H9 (cell line): ENCODE measurements around the gene IGF2R. TPM values are rescaled to one million over a fixed set of nuclear protein-coding genes. Genes with fewer than 3 reads are reported as not detected.

Experiments
- DNase-seq: peaks from one replicate; pipeline ENCODE4 v3.0.0-alpha.2; 2017
- H2AFZ ChIP-seq: one replicate; pipeline ENCODE4 v1.6.1; 2013; ENCODE audit warnings: mild to moderate bottlenecking, low read length, control low read depth, moderate library complexity
- H2AK5ac ChIP-seq: 2 replicates; pipeline ENCODE4 v1.6.1; 2013; ENCODE audit warnings: low read length, control low read depth, mixed read lengths; ENCODE audit not compliant: insufficient read length
- H2BK120ac ChIP-seq: one replicate; pipeline ENCODE4 v1.6.1; 2013; ENCODE audit warnings: low read depth, mild to moderate bottlenecking, low read length, control low read depth, inconsistent platforms; ENCODE audit not compliant: poor library complexity, severe bottlenecking
- H2BK12ac ChIP-seq: 2 replicates; pipeline ENCODE4 v1.6.1; 2013; ENCODE audit warnings: low read length, control low read depth, mixed read lengths, low read depth; ENCODE audit not compliant: insufficient read length
- H2BK15ac ChIP-seq: 2 replicates; pipeline ENCODE4 v1.6.1; 2013; ENCODE audit warnings: low read depth, low read length, control low read depth
- H2BK20ac ChIP-seq: one replicate; pipeline ENCODE4 v1.6.1; 2013; ENCODE audit warnings: low read depth, mild to moderate bottlenecking, low read length, control low read depth, inconsistent platforms; ENCODE audit not compliant: poor library complexity, severe bottlenecking
- H2BK5ac ChIP-seq: 2 replicates; pipeline ENCODE4 v1.6.1; 2013; ENCODE audit warnings: low read length, control low read depth, mixed read lengths; ENCODE audit not compliant: insufficient read length
- H3K14ac ChIP-seq: 2 replicates; pipeline ENCODE4 v1.6.1; 2013; ENCODE audit warnings: low read length, control low read depth; ENCODE audit not compliant: insufficient read depth
- H3K18ac ChIP-seq: 2 replicates; pipeline ENCODE4 v1.6.1; 2013; ENCODE audit warnings: low read depth, mild to moderate bottlenecking, mixed read lengths, low read length, control low read depth; ENCODE audit not compliant: insufficient read length
- H3K23ac ChIP-seq: 2 replicates; pipeline ENCODE4 v1.6.1; 2013; ENCODE audit warnings: low read length, control low read depth, mixed read lengths, low read depth; ENCODE audit not compliant: insufficient read length
- H3K23me2 ChIP-seq: 2 replicates; pipeline ENCODE4 v1.6.1; 2013; ENCODE audit warnings: low read depth, mild to moderate bottlenecking, mixed read lengths, low read length, control low read depth; ENCODE audit not compliant: insufficient read length, poor library complexity, severe bottlenecking
- H3K27ac ChIP-seq: 2 replicates; pipeline ENCODE4 v1.5.1; 2013; ENCODE audit warnings: low read length, control low read depth, mixed read lengths, low read depth; ENCODE audit not compliant: insufficient read length
- H3K27me3 ChIP-seq: 2 replicates; pipeline ENCODE4 v1.6.1; 2013; ENCODE audit warnings: low read length, control low read depth, inconsistent platforms; ENCODE audit not compliant: insufficient read depth
- H3K4ac ChIP-seq: 2 replicates; pipeline ENCODE4 v1.6.1; 2013; ENCODE audit warnings: low read depth, mild to moderate bottlenecking, control low read depth, inconsistent platforms, low read length, moderate library complexity
- H3K4me1 ChIP-seq: 2 replicates; pipeline ENCODE4 v1.6.1; 2013; ENCODE audit warnings: low read length, control low read depth, inconsistent platforms; ENCODE audit not compliant: insufficient read depth
- H3K4me2 ChIP-seq: 2 replicates; pipeline ENCODE4 v1.6.1; 2013; ENCODE audit warnings: low read length, control low read depth, mixed read lengths; ENCODE audit not compliant: insufficient read length, insufficient read depth
- H3K56ac ChIP-seq: 2 replicates; pipeline ENCODE4 v1.6.1; 2013; ENCODE audit warnings: low read depth, mild to moderate bottlenecking, mixed read lengths, low read length, control low read depth; ENCODE audit not compliant: insufficient read length
- H3K79me1 ChIP-seq: 2 replicates; pipeline ENCODE4 v1.6.1; 2013; ENCODE audit warnings: low read depth, mild to moderate bottlenecking, moderate library complexity, low read length, control low read depth, inconsistent platforms; ENCODE audit not compliant: insufficient read depth, poor library complexity, severe bottlenecking
- H3K79me2 ChIP-seq: 2 replicates; pipeline ENCODE4 v1.6.1; 2013; ENCODE audit warnings: low read length, control low read depth, inconsistent platforms; ENCODE audit not compliant: insufficient read depth
- H3K9ac ChIP-seq: 2 replicates; pipeline ENCODE4 v1.6.1; 2013; ENCODE audit warnings: low read length, control low read depth, mixed read lengths; ENCODE audit not compliant: insufficient read length; ENCODE audit errors: extremely low read depth
- H3K9me3 ChIP-seq: one replicate; pipeline ENCODE4 v1.6.1; 2013; ENCODE audit warnings: low read depth, low read length, inconsistent platforms; ENCODE audit not compliant: control insufficient read depth
- H3T11ph ChIP-seq: one replicate; pipeline ENCODE4 v1.6.1; 2013; ENCODE audit warnings: mild to moderate bottlenecking, low read length, control low read depth, inconsistent platforms
- H4K20me1 ChIP-seq: one replicate; pipeline ENCODE4 v1.6.1; 2013; ENCODE audit not compliant: control insufficient read depth, insufficient read length, insufficient read depth
- H4K5ac ChIP-seq: 2 replicates; pipeline ENCODE4 v1.6.1; 2013; ENCODE audit warnings: low read depth, mild to moderate bottlenecking, mixed read lengths, low read length, control low read depth; ENCODE audit not compliant: insufficient read length
- H4K8ac ChIP-seq: replicated peaks from 2 replicates; pipeline ENCODE4 v1.6.1; 2013; ENCODE audit warnings: low read length, control low read depth, mixed read lengths, low read depth; ENCODE audit not compliant: insufficient read length
- H4K91ac ChIP-seq: 2 replicates; pipeline ENCODE4 v1.6.1; 2013; ENCODE audit warnings: low read depth, mild to moderate bottlenecking, moderate library complexity, mixed read lengths, low read length, control low read depth; ENCODE audit not compliant: insufficient read length
- H3K27ac Mint-ChIP-seq, 3 experiments: 2 replicates in 2 of 3; 3 replicates in 1 of 3; pipeline ENCODE4 v1.8.0; 2020 to 2021; ENCODE audit warnings: mixed read lengths in 3 of 3, mild to moderate bottlenecking in 1 of 3, moderate library complexity in 1 of 3
- H3K27me3 Mint-ChIP-seq: 2 replicates; pipeline ENCODE4 v1.8.0; 2021; ENCODE audit warnings: low read depth, mild to moderate bottlenecking, moderate library complexity, mixed read lengths
- H3K36me3 Mint-ChIP-seq, 3 experiments: 2 replicates in 2 of 3; 3 replicates in 1 of 3; pipeline ENCODE4 v1.8.0; 2020 to 2021; ENCODE audit warnings: low read depth in 3 of 3, mixed read lengths in 3 of 3; ENCODE audit not compliant: insufficient read depth in 1 of 3
- H3K4me1 Mint-ChIP-seq, 2 experiments: 2 replicates each; pipeline ENCODE4 v1.8.0; 2020; ENCODE audit warnings: mixed read lengths in 2 of 2
- H3K4me3 Mint-ChIP-seq, 2 experiments: 2 replicates in 1 of 2; 3 replicates in 1 of 2; pipeline ENCODE4 v1.8.0; 2020 to 2021; ENCODE audit warnings: mild to moderate bottlenecking in 2 of 2, mixed read lengths in 2 of 2, moderate library complexity in 1 of 2
- H3K9me3 Mint-ChIP-seq, 2 experiments: 2 replicates in 1 of 2; 3 replicates in 1 of 2; pipeline ENCODE4 v1.8.0; 2020; ENCODE audit warnings: mild to moderate bottlenecking in 2 of 2, mixed read lengths in 2 of 2, moderate library complexity in 1 of 2
- WGBS: extraction: QIAGEN DNeasy Blood & Tissue Kit; methylation state at CpG from one replicate; pipeline ENCODE4 v1.1.7; 2013; ENCODE audit warnings: missing lambda C conversion rate, low lambda C conversion rate, mixed read lengths; ENCODE audit not compliant: insufficient read length; ENCODE audit errors: extremely low coverage; 5-methylcytosine and 5-hydroxymethylcytosine counted together
- total RNA-seq: library from RNA; stranded (reverse); gene quantifications from 2 replicates; pipeline ENCODE4 v1.2.1, GENCODE V29; 2021
- TF ChIP-seq, protein P1 (sequence below): fragments of 200-600 bp; sonication (generic); conservative IDR thresholded peaks from 3 replicates; pipeline ENCODE4 v1.8.0; 2021; ENCODE audit warnings: antibody characterized with exemption, mild to moderate bottlenecking

IGF2R gene
- total RNA-seq, 1 experiment from 2014 or later = 66.7 TPM

DNA sequence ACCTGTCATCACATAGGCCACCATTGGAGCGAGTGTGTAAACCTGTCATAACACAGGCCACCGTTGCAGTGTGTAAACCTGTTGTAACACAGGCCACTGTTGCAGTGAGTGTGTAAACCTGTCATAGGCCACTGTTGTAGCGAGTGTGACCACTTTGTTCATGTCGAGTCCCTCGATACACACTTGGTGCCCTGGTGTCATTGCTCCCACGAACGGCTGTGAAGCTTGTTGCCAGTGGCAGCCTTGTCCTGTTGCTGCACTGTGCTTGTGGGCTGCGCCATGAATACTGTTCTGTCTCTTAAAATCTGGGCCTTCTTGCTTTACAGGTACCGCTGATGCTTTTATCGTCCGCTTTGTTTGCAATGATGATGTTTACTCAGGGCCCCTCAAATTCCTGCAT is 91.3 kb downstream of the IGF2R start:
- Histone ChIP-seq H3K4ac (no peak overlapping the region), H4K20me1 (no peaks in the 10 kb centered on the region), H3K79me2 (no peaks in the 10 kb centered on the region), H4K91ac (no peak overlapping the region), H3K56ac (no peak overlapping the region), H3K18ac (no peak overlapping the region), H3K14ac (no peak overlapping the region), H3K27me3 (no peaks in the 10 kb centered on the region), H2BK120ac (no peak overlapping the region), H3K27ac (no peak overlapping the region), H3K4me2 (no peak overlapping the region), H3K23me2 (no peaks in the 10 kb centered on the region), H3K9ac (no peak overlapping the region), H2BK5ac (no peak overlapping the region), H2AK5ac (no peak overlapping the region), H3T11ph (no peak overlapping the region), H3K79me1 (no peaks in the 10 kb centered on the region), H2BK20ac (no peak overlapping the region), H3K23ac (no peak overlapping the region), H2AFZ (no peak overlapping the region), H3K9me3 (no peaks in the 10 kb centered on the region), H4K5ac (no peak overlapping the region), H4K8ac (no peak overlapping the region), H2BK15ac (no peak overlapping the region), H3K4me1 (no peaks in the 10 kb centered on the region), H2BK12ac (no peak overlapping the region)
- Mint-ChIP-seq H3K9me3 (no peaks in the 10 kb centered on the region), H3K36me3 (peaks cover 40 to 87% (median 77%) of the 10 kb centered on the region in 3 experiments), H3K27me3 (no peaks in the 10 kb centered on the region), H3K27ac (no peak overlapping the region), H3K4me1 (no peaks in the 10 kb centered on the region), H3K4me3 (no peak overlapping the region)
- TF ChIP-seq, protein P1, sequence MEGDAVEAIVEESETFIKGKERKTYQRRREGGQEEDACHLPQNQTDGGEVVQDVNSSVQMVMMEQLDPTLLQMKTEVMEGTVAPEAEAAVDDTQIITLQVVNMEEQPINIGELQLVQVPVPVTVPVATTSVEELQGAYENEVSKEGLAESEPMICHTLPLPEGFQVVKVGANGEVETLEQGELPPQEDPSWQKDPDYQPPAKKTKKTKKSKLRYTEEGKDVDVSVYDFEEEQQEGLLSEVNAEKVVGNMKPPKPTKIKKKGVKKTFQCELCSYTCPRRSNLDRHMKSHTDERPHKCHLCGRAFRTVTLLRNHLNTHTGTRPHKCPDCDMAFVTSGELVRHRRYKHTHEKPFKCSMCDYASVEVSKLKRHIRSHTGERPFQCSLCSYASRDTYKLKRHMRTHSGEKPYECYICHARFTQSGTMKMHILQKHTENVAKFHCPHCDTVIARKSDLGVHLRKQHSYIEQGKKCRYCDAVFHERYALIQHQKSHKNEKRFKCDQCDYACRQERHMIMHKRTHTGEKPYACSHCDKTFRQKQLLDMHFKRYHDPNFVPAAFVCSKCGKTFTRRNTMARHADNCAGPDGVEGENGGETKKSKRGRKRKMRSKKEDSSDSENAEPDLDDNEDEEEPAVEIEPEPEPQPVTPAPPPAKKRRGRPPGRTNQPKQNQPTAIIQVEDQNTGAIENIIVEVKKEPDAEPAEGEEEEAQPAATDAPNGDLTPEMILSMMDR = no peak
- DNase-seq = no peak
- no CpG with 5 or more reads among the region's 11 CpGs for WGBS
